ENCODE measurements around the gene LTA. TPM values are rescaled to one million over a fixed set of nuclear protein-coding genes. Genes with fewer than 3 reads are reported as not detected.

Gene LTA
- total RNA-seq, 1 experiment from 2014 or later: not detected

- no TSS peak for BruUV-seq (replicated peaks)
- Mint-ChIP-seq H3K36me3 (ENCODE audit: insufficient read depth, unreplicated experiment) (peaks cover 13% of the 10 kb centered on the region), H3K27ac (ENCODE audit: unreplicated experiment) (no peak overlapping the region), H3K4me3 (ENCODE audit: low read depth, unreplicated experiment) (no peak overlapping the region), H3K27me3 (ENCODE audit: unreplicated experiment) (peaks cover 57% of the 10 kb centered on the region), H3K9me3 (ENCODE audit: low read depth, unreplicated experiment) (no peaks in the 10 kb centered on the region), H3K4me1 (ENCODE audit: low read depth, unreplicated experiment) (peaks cover 26% of the 10 kb centered on the region)
- TF ChIP-seq CTCF (IDR thresholded peaks at IDR 0.05; ENCODE audit: unreplicated experiment): no peak
- CTCF ChIA-PET: interaction anchor here (1.2 to 1.8 kb wide), 2 partner anchors 20 to 32 kb away, joined by 4 to 5 read pairs; partner anchors contain the start of gene ATP6V1G2
- intact Hi-C loops (cut with micrococcal nuclease; ENCODE audit: unreplicated experiment): no loop called here
- peak; percentile 45 for DNase-seq
These were observed 6.4 kb downstream of the LTA start for GRCh38 chr6:31578184-31579118.

- DNase-seq: no peak
- no peak overlapping the region for H3K4me3 Mint-ChIP-seq (ENCODE audit: low read depth, unreplicated experiment)
- H3K4me1 Mint-ChIP-seq (ENCODE audit: low read depth, unreplicated experiment): peaks cover 26% of the 10 kb centered on the region
- CTCF ChIA-PET: interaction anchor here (1.2 to 2.3 kb wide), 2 partner anchors 18 to 33 kb away, joined by 4 to 34 read pairs; partner anchors contain the start of gene ATP6V1G2
- peaks cover 13% of the 10 kb centered on the region for H3K36me3 Mint-ChIP-seq (ENCODE audit: insufficient read depth, unreplicated experiment)
- no TSS peak for BruUV-seq (replicated peaks)
- no peak for TF ChIP-seq CTCF (IDR thresholded peaks at IDR 0.05; ENCODE audit: unreplicated experiment)
- no peak overlapping the region for H3K27ac Mint-ChIP-seq (ENCODE audit: unreplicated experiment)
- no peaks in the 10 kb centered on the region for H3K9me3 Mint-ChIP-seq (ENCODE audit: low read depth, unreplicated experiment)
- intact Hi-C loops (cut with micrococcal nuclease; ENCODE audit: unreplicated experiment): no loop called here
- peaks cover 51% of the 10 kb centered on the region for H3K27me3 Mint-ChIP-seq (ENCODE audit: unreplicated experiment)
These were observed 7.0 kb downstream of the LTA start for GRCh38 chr6:31579119-31579505.

- DNase-seq: no peak
- Mint-ChIP-seq H3K4me1 (ENCODE audit: low read depth, unreplicated experiment) (peaks cover 26% of the 10 kb centered on the region), H3K27me3 (ENCODE audit: unreplicated experiment) (peaks cover 44% of the 10 kb centered on the region), H3K36me3 (ENCODE audit: insufficient read depth, unreplicated experiment) (peaks cover 13% of the 10 kb centered on the region), H3K9me3 (ENCODE audit: low read depth, unreplicated experiment) (no peaks in the 10 kb centered on the region), H3K27ac (ENCODE audit: unreplicated experiment) (no peak overlapping the region), H3K4me3 (ENCODE audit: low read depth, unreplicated experiment) (peak overlapping the region; percentile 91)
- no peak for TF ChIP-seq CTCF (IDR thresholded peaks at IDR 0.05; ENCODE audit: unreplicated experiment)
- no TSS peak for BruUV-seq (replicated peaks)
- intact Hi-C loops (cut with micrococcal nuclease; ENCODE audit: unreplicated experiment): no loop called here
- CTCF ChIA-PET: interaction anchor here (1.4 to 2.3 kb wide), 4 partner anchors 18 to 82 kb away, joined by 3 to 34 read pairs (median 6); partner anchors contain the start of genes DDX39B and MICB
These were observed 7.7 kb downstream of the LTA start for GRCh38 chr6:31579546-31580437.

GRCh38 chr6:31580438-31580740, 8.3 kb downstream of the LTA start:
- Mint-ChIP-seq H3K4me3 (ENCODE audit: low read depth, unreplicated experiment) (peak overlapping the region; percentile 91), H3K27ac (ENCODE audit: unreplicated experiment) (peak overlapping the region; percentile 43), H3K9me3 (ENCODE audit: low read depth, unreplicated experiment) (no peaks in the 10 kb centered on the region), H3K4me1 (ENCODE audit: low read depth, unreplicated experiment) (peaks cover 26% of the 10 kb centered on the region), H3K27me3 (ENCODE audit: unreplicated experiment) (peaks cover 38% of the 10 kb centered on the region), H3K36me3 (ENCODE audit: insufficient read depth, unreplicated experiment) (peaks cover 13% of the 10 kb centered on the region)
- intact Hi-C loops (cut with micrococcal nuclease; ENCODE audit: unreplicated experiment): no loop called here
- no peak for DNase-seq
- CTCF ChIA-PET: interaction anchor here (1.4 to 2.3 kb wide), 4 partner anchors 17 to 82 kb away, joined by 3 to 34 read pairs (median 6); partner anchors contain the start of genes DDX39B and MICB
- no peak for TF ChIP-seq CTCF (IDR thresholded peaks at IDR 0.05; ENCODE audit: unreplicated experiment)
- BruUV-seq (replicated peaks): no TSS peak
